Hepatocyte (in vitro differentiated cells): Measurements from ENCODE around the gene WEE2.

ENCODE experiments used
- CTCF ChIP-seq: fragments of 200-600 bp; sonication (generic); IDR thresholded peaks from 2 replicates; pipeline ENCODE4 v1.5.1; 2016; ENCODE audit warnings: antibody characterized with exemption, mild to moderate bottlenecking; ENCODE audit not compliant: poor library complexity
- EZH2 ChIP-seq: fragments of 200-600 bp; sonication (generic); IDR thresholded peaks from 2 replicates; pipeline ENCODE4 v1.6.1; 2016; ENCODE audit warnings: antibody characterized with exemption, mild to moderate bottlenecking, borderline replicate concordance
- EZH2phosphoT487 ChIP-seq: fragments of 200-600 bp; sonication (generic); IDR thresholded peaks from one replicate; pipeline ENCODE4 v1.6.1; 2018; ENCODE audit warnings: antibody characterized with exemption, mild to moderate bottlenecking, low read depth, moderate library complexity; ENCODE audit not compliant: unreplicated experiment, severe bottlenecking

- TF ChIP-seq CTCF: no peak
- no peak for TF ChIP-seq EZH2phosphoT487
- TF ChIP-seq EZH2: no peak
Measured at GRCh38 chr7:141679014-141679413, 29.1 kb upstream of the WEE2 start.
